Muscle layer of duodenum (tissue), 2 donors: ENCODE results near the gene NR2F6.

Experiments used
- H3K27ac ChIP-seq: one replicate; pipeline ENCODE4 v1.7.0; 2013; ENCODE audit warnings: mild to moderate bottlenecking, low read length
- H3K27me3 ChIP-seq: one replicate; pipeline ENCODE4 v1.7.0; 2013; ENCODE audit warnings: low read depth, mild to moderate bottlenecking, control low read depth, low read length
- H3K36me3 ChIP-seq, 2 donors: one replicate each; pipeline ENCODE4 v1.7.0; 2013; ENCODE audit warnings: low read length in 2 of 2, control low read depth in 1 of 2, mild to moderate bottlenecking in 1 of 2; ENCODE audit not compliant: insufficient read depth in 2 of 2, control insufficient read depth in 1 of 2
- H3K4me1 ChIP-seq, 2 donors: one replicate each; pipeline ENCODE4 v1.7.0; 2013; ENCODE audit warnings: low read length in 2 of 2, mild to moderate bottlenecking in 2 of 2, control low read depth in 1 of 2, moderate library complexity in 1 of 2; ENCODE audit not compliant: insufficient read depth in 2 of 2, control insufficient read depth in 1 of 2
- H3K4me3 ChIP-seq, 2 donors: one replicate each; pipeline ENCODE4 v1.7.0; 2013; ENCODE audit warnings: low read length in 2 of 2, low read depth in 1 of 2, mild to moderate bottlenecking in 1 of 2
- H3K9me3 ChIP-seq, 2 donors: one replicate each; pipeline ENCODE4 v1.7.0; 2013; ENCODE audit warnings: low read length in 2 of 2, control low read depth in 1 of 2, mild to moderate bottlenecking in 1 of 2; ENCODE audit not compliant: control insufficient read depth in 1 of 2
- donor health status: healthy.

Gene NR2F6

GRCh38 chr19:17216058-17216670, 29.6 kb downstream of the NR2F6 start:
- no peak overlapping the region for H3K27ac ChIP-seq

GRCh38 chr19:17215127-17215971, 30.4 kb downstream of the NR2F6 start, which contains the start of gene USE1:
USE1 (plus strand) TSS chr19:17215357; CDS start chr19:17215406, 49 bp downstream.
- Histone ChIP-seq H3K27ac (peak within 1 kb of the TSS; percentile 37), H3K36me3 (peaks cover 5 to 47% of the 10 kb centered on the region in 2 donors), H3K4me3 (peak within 1 kb of the TSS; percentile 58 to 70), H3K27me3 (no peaks in the 10 kb centered on the region), H3K9me3 (no peaks in the 10 kb centered on the region), H3K4me1 (peaks cover 3 to 15% of the 10 kb centered on the region in 2 donors)

More at GRCh38 chr19:17216058-17216670, 29.6 kb downstream of the NR2F6 start:
- no peaks in the 10 kb centered on the region for H3K9me3 ChIP-seq
- peaks cover 0 to 41% of the 10 kb centered on the region in 2 donors for H3K36me3 ChIP-seq
- H3K27me3 ChIP-seq: no peaks in the 10 kb centered on the region
- peak overlapping the region; percentile 58 to 70 for H3K4me3 ChIP-seq
- peaks cover 3 to 15% of the 10 kb centered on the region in 2 donors for H3K4me1 ChIP-seq

- Histone ChIP-seq H3K27ac (peak overlapping the region; percentile 37), H3K4me1 (peaks cover 3 to 12% of the 10 kb centered on the region in 2 donors), H3K27me3 (no peaks in the 10 kb centered on the region), H3K4me3 (peak overlapping the region; percentile 58 to 70), H3K9me3 (no peaks in the 10 kb centered on the region), H3K36me3 (peaks cover 6 to 54% of the 10 kb centered on the region in 2 donors)
Measured at GRCh38 chr19:17214508-17215126, 31.1 kb downstream of the NR2F6 start.

GRCh38 chr19:17213334-17213733, 32.4 kb downstream of the NR2F6 start:
- peaks cover 3 to 12% of the 10 kb centered on the region in 2 donors for H3K4me1 ChIP-seq
- no peaks in the 10 kb centered on the region for H3K27me3 ChIP-seq
- H3K9me3 ChIP-seq: no peaks in the 10 kb centered on the region
- no peak overlapping the region for H3K4me3 ChIP-seq
- H3K36me3 ChIP-seq: peaks cover 11 to 58% of the 10 kb centered on the region in 2 donors
- no peak overlapping the region for H3K27ac ChIP-seq

- Histone ChIP-seq H3K27me3 (no peaks in the 10 kb centered on the region), H3K36me3 (peaks cover 11 to 50% of the 10 kb centered on the region in 2 donors)
Measured at GRCh38 chr19:17211547-17212446, 33.9 kb downstream of the NR2F6 start.

GRCh38 chr19:17210296-17210695, 35.4 kb downstream of the NR2F6 start:
- Histone ChIP-seq H3K27me3 (no peaks in the 10 kb centered on the region), H3K27ac (no peak overlapping the region), H3K36me3 (peaks cover 16 to 63% of the 10 kb centered on the region in 2 donors), H3K4me1 (peaks cover 3 to 5% of the 10 kb centered on the region in 2 donors), H3K9me3 (no peaks in the 10 kb centered on the region), H3K4me3 (no peak overlapping the region)

More at GRCh38 chr19:17211547-17212446, 33.9 kb downstream of the NR2F6 start:
- H3K27ac ChIP-seq: no peak overlapping the region
- H3K9me3 ChIP-seq: no peaks in the 10 kb centered on the region
- peaks cover 3 to 12% of the 10 kb centered on the region in 2 donors for H3K4me1 ChIP-seq
- H3K4me3 ChIP-seq: no peak overlapping the region

GRCh38 chr19:17209126-17210036, 36.3 kb downstream of the NR2F6 start:
- H3K36me3 ChIP-seq: peaks cover 19 to 67% of the 10 kb centered on the region in 2 donors
- no peaks in the 10 kb centered on the region for H3K27me3 ChIP-seq
- H3K4me3 ChIP-seq: no peak overlapping the region
- no peak overlapping the region for H3K27ac ChIP-seq
- H3K4me1 ChIP-seq: peaks cover 0 to under 1% of the 10 kb centered on the region in 2 donors
- H3K9me3 ChIP-seq: no peaks in the 10 kb centered on the region

GRCh38 chr19:17206736-17207581, 38.8 kb downstream of the NR2F6 start:
- Histone ChIP-seq H3K4me3 (no peak overlapping the region), H3K27me3 (no peaks in the 10 kb centered on the region), H3K4me1 (no peaks in the 10 kb centered on the region), H3K36me3 (peaks cover 35 to 78% of the 10 kb centered on the region in 2 donors), H3K9me3 (no peaks in the 10 kb centered on the region), H3K27ac (no peak overlapping the region)

GRCh38 chr19:17205237-17206140, 40.2 kb downstream of the NR2F6 start:
- no peak overlapping the region for H3K27ac ChIP-seq
- H3K4me1 ChIP-seq: no peaks in the 10 kb centered on the region
- peaks cover 46 to 80% of the 10 kb centered on the region in 2 donors for H3K36me3 ChIP-seq
- H3K4me3 ChIP-seq: no peak overlapping the region
- no peaks in the 10 kb centered on the region for H3K9me3 ChIP-seq
- no peaks in the 10 kb centered on the region for H3K27me3 ChIP-seq
